Mesenchymal stem cell (in vitro differentiated cells and primary cell): ENCODE data around the gene MARF1.
"Not testable (repeated sequence)": the region's sequence is repeated elsewhere in the genome, so short reads cannot be mapped to it uniquely, and the experiment has no call there.

Experiments
- DNase-seq: peaks from one replicate; pipeline ENCODE4 v3.0.0-alpha.2; 2013
- H2AFZ ChIP-seq: one replicate; pipeline ENCODE4 v1.6.1; 2013; ENCODE audit warnings: low read depth, mild to moderate bottlenecking, control low read depth, inconsistent platforms, low read length, moderate library complexity
- H2AK5ac ChIP-seq: 2 replicates; pipeline ENCODE4 v1.6.1; 2013; ENCODE audit warnings: low read length, moderate library complexity, mild to moderate bottlenecking, inconsistent platforms; ENCODE audit not compliant: severe bottlenecking
- H2BK120ac ChIP-seq: one replicate; pipeline ENCODE4 v1.6.1; 2013; ENCODE audit warnings: low read depth, mild to moderate bottlenecking, inconsistent platforms, low read length, moderate library complexity
- H2BK12ac ChIP-seq, 2 experiments: one replicate each; pipeline ENCODE4 v1.6.1; 2013; ENCODE audit warnings: inconsistent platforms in 2 of 2, low read length in 2 of 2, mild to moderate bottlenecking in 2 of 2, moderate library complexity in 2 of 2, control low read depth in 1 of 2
- H2BK15ac ChIP-seq: one replicate; pipeline ENCODE4 v1.6.1; 2013; ENCODE audit warnings: mild to moderate bottlenecking, low read depth, inconsistent platforms; ENCODE audit not compliant: poor library complexity, severe bottlenecking
- H2BK5ac ChIP-seq: 2 replicates; pipeline ENCODE4 v1.6.1; 2013; ENCODE audit warnings: low read depth, mild to moderate bottlenecking, low read length, control low read depth, inconsistent platforms; ENCODE audit not compliant: poor library complexity, severe bottlenecking
- H3K14ac ChIP-seq, 2 experiments: one replicate each; pipeline ENCODE4 v1.6.1; 2013; ENCODE audit warnings: inconsistent platforms in 2 of 2, low read length in 2 of 2, control low read depth in 1 of 2, mild to moderate bottlenecking in 1 of 2, moderate library complexity in 1 of 2
- H3K18ac ChIP-seq, 2 experiments: one replicate each; pipeline ENCODE4 v1.6.1; 2013; ENCODE audit warnings: inconsistent platforms in 2 of 2, low read length in 2 of 2, control low read depth in 1 of 2, low read depth in 1 of 2, mild to moderate bottlenecking in 1 of 2
- H3K23ac ChIP-seq, 2 experiments: one replicate each; pipeline ENCODE4 v1.6.1; 2013; ENCODE audit warnings: inconsistent platforms in 2 of 2, low read length in 2 of 2, mild to moderate bottlenecking in 2 of 2, moderate library complexity in 2 of 2, control low read depth in 1 of 2
- H3K27ac ChIP-seq: 2 replicates; pipeline ENCODE4 v1.5.1; 2013; ENCODE audit warnings: mild to moderate bottlenecking, moderate library complexity, low read length, control low read depth, inconsistent platforms; ENCODE audit not compliant: poor library complexity, severe bottlenecking
- H3K27me3 ChIP-seq, 2 experiments: 2 replicates each; pipeline versions ENCODE4 v1.6.1 to v1.7.0; 2013; ENCODE audit warnings: low read length in 2 of 2, mild to moderate bottlenecking in 2 of 2, moderate library complexity in 2 of 2, control low read depth in 1 of 2, inconsistent platforms in 1 of 2; ENCODE audit not compliant: control insufficient read depth in 1 of 2, insufficient read depth in 1 of 2
- H3K36me3 ChIP-seq, 2 experiments: 2 replicates each; pipeline versions ENCODE4 v1.6.1 to v1.7.0; 2013; ENCODE audit warnings: low read length in 2 of 2, control low read depth in 1 of 2, inconsistent platforms in 1 of 2, low read depth in 1 of 2, mild to moderate bottlenecking in 1 of 2; ENCODE audit not compliant: insufficient read depth in 2 of 2, control insufficient read depth in 1 of 2
- H3K4ac ChIP-seq, 2 experiments: one replicate each; pipeline ENCODE4 v1.6.1; 2013; ENCODE audit warnings: inconsistent platforms in 2 of 2, low read length in 2 of 2, mild to moderate bottlenecking in 2 of 2, moderate library complexity in 2 of 2, control low read depth in 1 of 2, low read depth in 1 of 2
- H3K4me1 ChIP-seq: 2 replicates; pipeline ENCODE4 v1.6.1; 2013; ENCODE audit warnings: low read depth, low read length, control low read depth; ENCODE audit not compliant: control insufficient read depth, insufficient read depth
- H3K4me2 ChIP-seq: 2 replicates; pipeline ENCODE4 v1.6.1; 2013; ENCODE audit warnings: low read length, mild to moderate bottlenecking, inconsistent platforms; ENCODE audit not compliant: poor library complexity, severe bottlenecking
- H3K4me3 ChIP-seq, 2 experiments: 2 replicates each; pipeline versions ENCODE4 v1.5.1 to v1.7.0; 2013; ENCODE audit warnings: low read length in 2 of 2, mild to moderate bottlenecking in 2 of 2, control low read depth in 1 of 2, low read depth in 1 of 2; ENCODE audit not compliant: insufficient read depth in 1 of 2
- H3K79me1 ChIP-seq: replicated peaks from 2 replicates; pipeline ENCODE4 v1.6.1; 2013; ENCODE audit warnings: mild to moderate bottlenecking, control low read depth, low read length, inconsistent platforms; ENCODE audit not compliant: poor library complexity, severe bottlenecking
- H3K9ac ChIP-seq: 2 replicates; pipeline ENCODE4 v1.7.0; 2013; ENCODE audit warnings: mild to moderate bottlenecking, low read length, moderate library complexity
- H3K9me3 ChIP-seq: 2 replicates; pipeline ENCODE4 v1.7.0; 2013; ENCODE audit warnings: mild to moderate bottlenecking, low read length; ENCODE audit not compliant: control insufficient read depth
- H4K8ac ChIP-seq: one replicate; pipeline ENCODE4 v1.6.1; 2013; ENCODE audit warnings: inconsistent platforms, mild to moderate bottlenecking, low read length, moderate library complexity
- H4K91ac ChIP-seq: one replicate; pipeline ENCODE4 v1.6.1; 2013; ENCODE audit warnings: mild to moderate bottlenecking, low read length, inconsistent platforms
- WGBS: methylation state at CpG from one replicate; pipeline ENCODE4 v1.1.7; 2013; ENCODE audit warnings: mixed read lengths; 5-methylcytosine and 5-hydroxymethylcytosine counted together

The MARF1 gene

DNA sequence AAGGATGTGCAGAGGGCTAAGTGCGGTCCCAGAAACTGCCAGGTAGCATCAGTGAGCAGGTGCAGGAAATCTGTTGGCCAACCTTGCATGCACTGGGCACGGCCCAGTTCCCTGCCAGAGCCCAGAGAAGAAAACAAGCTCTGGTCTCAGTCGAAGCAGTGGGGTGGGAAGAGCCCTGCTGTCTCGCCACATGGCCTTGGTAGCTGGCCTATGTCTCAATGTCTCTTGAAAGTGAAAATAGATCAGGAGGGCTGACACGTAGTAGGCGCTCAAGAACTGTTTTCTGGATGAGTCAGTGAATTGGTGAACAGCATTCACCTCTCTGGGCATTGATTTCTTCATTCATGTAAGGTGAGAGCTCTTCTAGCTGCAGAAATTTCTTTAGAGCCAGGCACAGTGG, 90.4 kb downstream of the MARF1 start:
- H3K79me1 ChIP-seq: peaks cover 5% of the 10 kb centered on the region
- no peak overlapping the region for H2AFZ ChIP-seq
- no peak overlapping the region for H2AK5ac ChIP-seq
- 92% methylated on average over 6 of the region's 6 CpGs for WGBS
- no peak overlapping the region for H3K23ac ChIP-seq
- H3K27ac ChIP-seq: no peak overlapping the region
- no peak for DNase-seq
- no peak overlapping the region for H3K9ac ChIP-seq
- no peak overlapping the region for H4K91ac ChIP-seq
- no peak overlapping the region for H3K18ac ChIP-seq
- H2BK120ac ChIP-seq: no peak overlapping the region
- no peak overlapping the region for H3K14ac ChIP-seq
- H3K27me3 ChIP-seq: no peaks in the 10 kb centered on the region
- H3K4me3 ChIP-seq: no peak overlapping the region
- no peaks in the 10 kb centered on the region for H3K9me3 ChIP-seq
- H3K4ac ChIP-seq: no peak overlapping the region
- no peak overlapping the region for H3K4me2 ChIP-seq
- H2BK12ac ChIP-seq: no peak overlapping the region
- peaks cover 3% of the 10 kb centered on the region for H3K4me1 ChIP-seq
- H2BK15ac ChIP-seq: no peak overlapping the region
- no peak overlapping the region for H4K8ac ChIP-seq
- H3K36me3 ChIP-seq: peaks cover 4 to 40% of the 10 kb centered on the region in 2 experiments
- no peak overlapping the region for H2BK5ac ChIP-seq

DNA sequence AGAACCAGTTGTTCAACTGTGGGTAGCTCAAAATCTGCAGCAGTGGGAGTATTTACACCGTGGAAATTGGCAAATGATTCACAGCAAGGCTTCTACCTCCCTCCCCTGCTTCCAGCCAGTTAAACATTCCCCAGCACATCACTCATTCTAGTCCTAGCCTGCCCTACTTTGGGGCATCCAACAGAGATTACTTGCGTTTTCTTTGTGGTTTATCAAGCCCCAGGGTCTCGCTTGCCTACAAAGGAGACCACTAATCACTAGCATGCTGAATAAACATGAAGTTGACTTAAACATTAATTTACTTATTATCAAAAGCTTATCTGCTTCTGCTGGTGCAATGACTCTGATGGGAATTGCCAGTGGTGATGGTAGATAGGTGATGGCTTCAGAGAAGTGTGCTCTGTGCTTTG, 94.5 kb downstream of the MARF1 start:
- H2BK12ac ChIP-seq: no peak overlapping the region
- 79% methylated on average over 1 of the region's 3 CpGs for WGBS
- no peak overlapping the region for H3K4me2 ChIP-seq
- H3K27me3 ChIP-seq: no peaks in the 10 kb centered on the region
- no peak overlapping the region for H2BK15ac ChIP-seq
- no peak overlapping the region for H3K14ac ChIP-seq
- peak overlapping the region; percentile 49 for H2AK5ac ChIP-seq
- H3K9me3 ChIP-seq: no peaks in the 10 kb centered on the region
- no peak overlapping the region for H2BK120ac ChIP-seq
- no peak overlapping the region for H3K4me3 ChIP-seq
- DNase-seq: no peak
- peak overlapping the region in 1 of 2 experiments; percentile 38 for H3K23ac ChIP-seq
- H3K79me1 ChIP-seq: peaks cover 3% of the 10 kb centered on the region
- H3K9ac ChIP-seq: no peak overlapping the region
- H3K27ac ChIP-seq: peak overlapping the region; percentile 83
- H3K4me1 ChIP-seq: peaks cover 3% of the 10 kb centered on the region
- peaks cover 4 to 32% of the 10 kb centered on the region in 2 experiments for H3K36me3 ChIP-seq
- H2BK5ac ChIP-seq: no peak overlapping the region
- no peak overlapping the region for H3K18ac ChIP-seq
- H3K4ac ChIP-seq: no peak overlapping the region
- H4K91ac ChIP-seq: no peak overlapping the region
- H2AFZ ChIP-seq: no peak overlapping the region
- H4K8ac ChIP-seq: peak overlapping the region; percentile 19

- 96% methylated on average over 6 of the region's 6 CpGs for WGBS
- Histone ChIP-seq H3K4me3 (no peak overlapping the region), H3K18ac (no peak overlapping the region)
Measured at GRCh38 chr16:15547768-15548096, 95.2 kb downstream of the MARF1 start.

GRCh38 chr16:15547072-15547767, 95.7 kb downstream of the MARF1 start:
- not testable (repeated sequence) for H2BK120ac ChIP-seq, H3K4me2 ChIP-seq, H2BK12ac ChIP-seq, H3K4me1 ChIP-seq, H4K8ac ChIP-seq, H2AK5ac ChIP-seq, H2BK15ac ChIP-seq, H3K27me3 ChIP-seq, H3K27ac ChIP-seq, H3K23ac ChIP-seq, H3K9me3 ChIP-seq, DNase-seq, H2AFZ ChIP-seq, H3K18ac ChIP-seq, H3K4ac ChIP-seq, H3K4me3 ChIP-seq, H3K9ac ChIP-seq, H2BK5ac ChIP-seq, H4K91ac ChIP-seq
- peak overlapping the region in 1 of 2 experiments; percentile 45 for H3K14ac ChIP-seq
- H3K79me1 ChIP-seq: peaks cover 11% of the 10 kb centered on the region
- 93% methylated on average over 12 of the region's 13 CpGs for WGBS
- H3K36me3 ChIP-seq: peaks cover under 1 to 32% of the 10 kb centered on the region in 2 experiments

More at GRCh38 chr16:15547768-15548096, 95.2 kb downstream of the MARF1 start:
- Histone ChIP-seq H3K14ac (no peak overlapping the region), H2BK12ac (no peak overlapping the region), H3K4me2 (no peak overlapping the region), H2AK5ac (no peak overlapping the region), H3K4me1 (peaks cover 3% of the 10 kb centered on the region), H3K79me1 (peaks cover 9% of the 10 kb centered on the region), H2BK120ac (no peak overlapping the region), H3K36me3 (peaks cover 4 to 32% of the 10 kb centered on the region in 2 experiments), H3K27me3 (no peaks in the 10 kb centered on the region), H2BK15ac (no peak overlapping the region), H3K9me3 (no peaks in the 10 kb centered on the region), H3K9ac (no peak overlapping the region), H4K8ac (no peak overlapping the region), H3K4ac (no peak overlapping the region), H3K27ac (no peak overlapping the region), H2AFZ (no peak overlapping the region), H2BK5ac (no peak overlapping the region), H4K91ac (no peak overlapping the region), H3K23ac (no peak overlapping the region)
- DNase-seq: no peak
